GM12878 (cell line): Measurements from ENCODE around the gene TBC1D2B. TPM values are rescaled to one million over a fixed set of nuclear protein-coding genes. Genes with fewer than 3 reads are reported as not detected.

Experiments used
- CBX5 ChIP-seq: sonication (generic); IDR thresholded peaks from 2 replicates; pipeline ENCODE4 v1.6.1; 2016; ENCODE audit warnings: low read depth, moderate library complexity, mild to moderate bottlenecking, inconsistent platforms
- CHD2 ChIP-seq: IDR thresholded peaks from 2 replicates; pipeline ENCODE4 v1.6.1; 2011; ENCODE audit warnings: low read depth, low read length, improper control_type of control experiment, borderline replicate concordance
- FOXM1 ChIP-seq: IDR thresholded peaks from 2 replicates; pipeline ENCODE4 v1.6.1; 2012; ENCODE audit warnings: low read depth, mild to moderate bottlenecking, inconsistent platforms, low read length, moderate library complexity
- MTA3 ChIP-seq: IDR thresholded peaks from 2 replicates; pipeline ENCODE4 v1.6.1; 2012; ENCODE audit warnings: low read length, inconsistent platforms, borderline replicate concordance
- MYB ChIP-seq: fragments of 150-350 bp; IDR thresholded peaks from 2 replicates; pipeline ENCODE4 v1.6.1; 2014; ENCODE audit warnings: mild to moderate bottlenecking, low read depth, low read length, borderline replicate concordance
- NRF1 ChIP-seq: conservative IDR thresholded peaks from 2 replicates; pipeline ENCODE4 v1.6.1; 2011; ENCODE audit warnings: mild to moderate bottlenecking, low read depth, low read length, improper control_type of control experiment
- RCOR1 ChIP-seq: conservative IDR thresholded peaks from 2 replicates; pipeline ENCODE4 v1.6.1; 2012; ENCODE audit warnings: low read depth, low read length, improper control_type of control experiment
- RUNX3 ChIP-seq: IDR thresholded peaks from 2 replicates; pipeline ENCODE4 v1.6.1; 2012; ENCODE audit warnings: low read length, inconsistent platforms
- SIX5 ChIP-seq: IDR thresholded peaks from 2 replicates; pipeline ENCODE4 v1.6.1; 2011; ENCODE audit warnings: mild to moderate bottlenecking, low read depth, low read length, moderate library complexity; ENCODE audit not compliant: severe bottlenecking
- SREBF2 ChIP-seq: IDR thresholded peaks from 2 replicates; pipeline ENCODE4 v1.6.1; 2012; ENCODE audit warnings: mild to moderate bottlenecking, low read length
- YBX1 ChIP-seq: fragments of 450-650 bp; IDR thresholded peaks from 2 replicates; pipeline ENCODE4 v1.6.1; 2016; ENCODE audit warnings: antibody characterized with exemption
- ZBTB4 ChIP-seq: fragments of 450-650 bp; formaldehyde crosslinking; IDR thresholded peaks from 2 replicates; pipeline ENCODE4 v1.4.0; 2022; ENCODE audit warnings: mild to moderate bottlenecking, moderate library complexity
- polyA plus RNA-seq, 11 experiments: library from polyadenylated mRNA; depleted of rRNA in 4 of 11; unstranded in 6 of 11; stranded (reverse) in 5 of 11; fragments of >200 nt; fragmentation: Nextera tagmentation in 4 of 11; fragmentation: Illumina TruSeq in 1 of 11; extraction: Ambion mirVana in 4 of 11; extraction: Trizol in 1 of 11; gene quantifications; 1 replicate in 1 of 11; 2 replicates in 10 of 11; pipeline versions ENCODE4 v1.2.1 to v1.2.3, GENCODE V29; 2011 to 2016; ENCODE audit warnings: inconsistent platforms in 2 of 11, missing spikeins in 2 of 11, low read depth in 1 of 11
- total RNA-seq, 4 experiments: library from RNA; depleted of rRNA in 3 of 4; stranded (reverse); fragments of >200 nt in 3 of 4; fragmentation: Illumina TruSeq in 1 of 4; extraction: Trizol in 1 of 4; gene quantifications; 2 replicates each; pipeline versions ENCODE4 v1.2.1 to v1.2.3, GENCODE V29; 2013 to 2021

Gene TBC1D2B
- total and polyA plus RNA-seq, 10 of the 15 experiments (the other 5 are each of a cell fraction or from before 2014, with no cell fraction given) = 1.3 to 53.4 (median 19.4) TPM

GRCh38 chr15:78060232-78060631, 17.3 kb downstream of the TBC1D2B start (continued):
- TF ChIP-seq CHD2 (no peak), NRF1 (no peak), RCOR1 (no peak), MYB (no peak), FOXM1 (no peak), ZBTB4 (CRISPR knock-in tag) (no peak), YBX1 (no peak), SIX5 (no peak), SREBF2 (no peak), MTA3 (no peak), CBX5 (no peak), RUNX3 (no peak)
- TF ChIP-seq, all 136 proteins: peak for 0
